ENCODE measurements around the gene FGF1.

Gene FGF1

GRCh38 chr5:142544946-142545649, 140.8 kb downstream of the FGF1 start:
- no peak for TF ChIP-seq CTCF (IDR thresholded peaks at IDR 0.05; ENCODE audit: insufficient read depth, low read depth, low read length, missing control alignments)
- no peak for DNase-seq (ENCODE audit: low read depth)
- no peak overlapping the region for H3K4me3 ChIP-seq (ENCODE audit: low read length)

GRCh38 chr5:142544071-142544753, 141.7 kb downstream of the FGF1 start:
- TF ChIP-seq CTCF (IDR thresholded peaks at IDR 0.05; ENCODE audit: insufficient read depth, low read depth, low read length, missing control alignments), result no peak
- H3K4me3 ChIP-seq (ENCODE audit: low read length), result no peak overlapping the region
- no peak for DNase-seq (ENCODE audit: low read depth)

- DNase-seq (ENCODE audit: low read depth), result no peak
- H3K4me3 ChIP-seq (ENCODE audit: low read length), result no peak overlapping the region
- TF ChIP-seq CTCF (IDR thresholded peaks at IDR 0.05; ENCODE audit: insufficient read depth, low read depth, low read length, missing control alignments), result no peak
These were observed 143.0 kb downstream of the FGF1 start for GRCh38 chr5:142542906-142543305.

Data from epithelial cell of esophagus (primary cell).